MM.1S (cell line): Measurements from ENCODE around the gene TGFBR3.

ENCODE experiments used
- DNase-seq: peaks from one replicate; pipeline ENCODE4 v3.0.0-alpha.2; 2015
- H2AFZ ChIP-seq: fragments of 300-600 bp; sonication (generic); 2 replicates; pipeline ENCODE4 v1.6.0; 2016; ENCODE audit warnings: antibody characterized with exemption, low read length
- H3F3A ChIP-seq: fragments of 300-600 bp; sonication (generic); 2 replicates; pipeline ENCODE4 v1.6.1; 2016; ENCODE audit warnings: mild to moderate bottlenecking, antibody characterized with exemption, low read length, moderate library complexity, mixed read lengths; ENCODE audit not compliant: insufficient read depth
- H3K27ac ChIP-seq: fragments of 300-600 bp; sonication (generic); 2 replicates; pipeline ENCODE4 v1.5.1; 2016; ENCODE audit warnings: mild to moderate bottlenecking, low read length
- H3K27me3 ChIP-seq: fragments of 300-600 bp; sonication (generic); replicated peaks from 2 replicates; pipeline ENCODE4 v1.6.0; 2016; ENCODE audit warnings: low read length; ENCODE audit not compliant: insufficient read depth
- H3K36me3 ChIP-seq: fragments of 300-600 bp; sonication (generic); replicated peaks from 2 replicates; pipeline ENCODE4 v1.6.1; 2016; ENCODE audit warnings: mild to moderate bottlenecking, low read length, mixed read lengths; ENCODE audit not compliant: insufficient read depth
- H3K4me1 ChIP-seq: fragments of 300-600 bp; sonication (generic); 2 replicates; pipeline ENCODE4 v1.6.1; 2016; ENCODE audit warnings: low read length, mixed read lengths
- H3K4me2 ChIP-seq: fragments of 300-600 bp; sonication (generic); 2 replicates; pipeline ENCODE4 v1.6.0; 2016; ENCODE audit warnings: low read depth, low read length
- H3K4me3 ChIP-seq: fragments of 300-600 bp; sonication (generic); 2 replicates; pipeline ENCODE4 v1.5.1; 2016; ENCODE audit warnings: low read length, mixed read lengths
- H3K79me2 ChIP-seq: fragments of 300-600 bp; sonication (generic); 2 replicates; pipeline ENCODE4 v1.6.1; 2016; ENCODE audit warnings: mixed run types, low read length, mixed read lengths
- H3K9ac ChIP-seq: fragments of 300-600 bp; sonication (generic); 2 replicates; pipeline ENCODE4 v1.6.1; 2016; ENCODE audit warnings: low read length, mixed read lengths
- H3K9me2 ChIP-seq: fragments of 300-600 bp; sonication (generic); replicated peaks from 2 replicates; pipeline ENCODE4 v1.6.1; 2016; ENCODE audit warnings: mild to moderate bottlenecking, low read length, mixed read lengths; ENCODE audit not compliant: insufficient read depth
- H3K9me3 ChIP-seq: fragments of 300-600 bp; sonication (generic); replicated peaks from 2 replicates; pipeline ENCODE4 v1.6.1; 2016; ENCODE audit warnings: mild to moderate bottlenecking, low read length, mixed read lengths; ENCODE audit not compliant: insufficient read depth
- H4K20me1 ChIP-seq: fragments of 300-600 bp; sonication (generic); 2 replicates; pipeline ENCODE4 v1.6.1; 2016; ENCODE audit warnings: mild to moderate bottlenecking, low read length, moderate library complexity, mixed read lengths; ENCODE audit not compliant: insufficient read depth
- CTCF ChIP-seq: fragments of 300-600 bp; sonication (generic); IDR thresholded peaks from 2 replicates; pipeline ENCODE4 v1.5.1; 2016; ENCODE audit warnings: antibody characterized with exemption, low read length, mixed read lengths
- EZH2 ChIP-seq: fragments of 300-600 bp; sonication (generic); optimal IDR thresholded peaks from 2 replicates; pipeline ENCODE3; 2017; ENCODE audit warnings: low read depth, mild to moderate bottlenecking, antibody characterized with exemption, low read length, mixed read lengths
- EZH2phosphoT487 ChIP-seq: fragments of 300-600 bp; sonication (generic); IDR thresholded peaks from 2 replicates; pipeline ENCODE4 v1.6.1; 2018; ENCODE audit warnings: antibody characterized with exemption, low read length

TGFBR3 gene

GRCh38 chr1:91891454-91891853 is 5.5 kb upstream of the TGFBR3 start:
- H3K79me2 ChIP-seq = no peaks in the 10 kb centered on the region
- H3K27me3 ChIP-seq = no peaks in the 10 kb centered on the region
- no peaks in the 10 kb centered on the region for H3K9me3 ChIP-seq
- TF ChIP-seq CTCF = no peak
- no peak for TF ChIP-seq EZH2
- TF ChIP-seq EZH2phosphoT487 = no peak
- no peak overlapping the region for H2AFZ ChIP-seq
- no peaks in the 10 kb centered on the region for H3K36me3 ChIP-seq
- H3F3A ChIP-seq = 0 out of 2 replicates have a peak, but pooled peaks cover 3% of the 10 kb centered on the region
- no peaks in the 10 kb centered on the region for H4K20me1 ChIP-seq
- H3K4me1 ChIP-seq = no peaks in the 10 kb centered on the region
- no peak overlapping the region for H3K27ac ChIP-seq
- no peak for DNase-seq
- no peak overlapping the region for H3K9ac ChIP-seq
- H3K4me2 ChIP-seq = no peak overlapping the region
- H3K4me3 ChIP-seq = no peak overlapping the region
- H3K9me2 ChIP-seq = no peaks in the 10 kb centered on the region

DNA sequence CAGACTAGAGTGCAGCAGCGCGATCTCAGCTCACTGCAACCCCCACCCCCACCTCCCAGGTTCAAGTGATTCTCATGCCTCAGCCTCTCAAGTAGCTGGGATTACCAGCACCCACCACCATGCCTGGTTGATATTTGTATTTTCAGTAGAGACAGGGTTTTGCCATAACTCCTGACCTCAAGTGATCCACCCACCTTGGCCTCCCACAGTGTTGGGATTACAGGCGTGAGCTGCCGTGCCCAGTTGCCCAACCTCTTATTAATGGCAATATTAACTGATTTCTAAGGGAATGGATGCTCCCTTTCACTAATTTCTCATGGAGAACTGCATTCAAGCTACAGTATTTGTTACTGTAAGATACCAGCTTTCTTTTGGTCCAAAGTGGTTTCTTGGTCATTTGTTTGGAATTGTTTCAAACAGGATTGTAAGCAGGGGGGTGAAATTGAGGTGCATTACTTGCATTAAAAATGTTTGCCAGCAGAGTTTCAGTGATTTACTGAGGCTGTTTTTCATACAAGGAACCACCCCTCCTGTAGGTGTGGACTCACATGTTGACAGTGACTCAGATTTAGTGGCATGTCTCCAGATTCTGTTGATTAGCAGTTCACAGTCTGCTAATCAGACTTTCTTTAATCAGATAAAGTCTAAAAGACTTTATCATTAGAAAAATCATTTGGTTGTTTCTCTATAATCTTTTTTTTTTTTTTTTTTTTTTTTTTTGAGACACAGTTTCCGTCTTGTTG is 3.9 kb upstream of the TGFBR3 start:
- H4K20me1 ChIP-seq = no peaks in the 10 kb centered on the region
- H3K27me3 ChIP-seq = no peaks in the 10 kb centered on the region
- H3K4me2 ChIP-seq = no peak overlapping the region
- H3K9me2 ChIP-seq = no peaks in the 10 kb centered on the region
- no peak overlapping the region for H2AFZ ChIP-seq
- H3K27ac ChIP-seq = no peak overlapping the region
- DNase-seq = no peak
- no peak for TF ChIP-seq CTCF
- TF ChIP-seq EZH2 = no peak
- no peak for TF ChIP-seq EZH2phosphoT487
- no peaks in the 10 kb centered on the region for H3K36me3 ChIP-seq
- no peak overlapping the region for H3K4me3 ChIP-seq
- H3F3A ChIP-seq = 0 out of 2 replicates have a peak, but pooled peaks cover 3% of the 10 kb centered on the region
- no peaks in the 10 kb centered on the region for H3K4me1 ChIP-seq
- no peaks in the 10 kb centered on the region for H3K79me2 ChIP-seq
- H3K9me3 ChIP-seq = no peaks in the 10 kb centered on the region
- H3K9ac ChIP-seq = no peak overlapping the region

DNA sequence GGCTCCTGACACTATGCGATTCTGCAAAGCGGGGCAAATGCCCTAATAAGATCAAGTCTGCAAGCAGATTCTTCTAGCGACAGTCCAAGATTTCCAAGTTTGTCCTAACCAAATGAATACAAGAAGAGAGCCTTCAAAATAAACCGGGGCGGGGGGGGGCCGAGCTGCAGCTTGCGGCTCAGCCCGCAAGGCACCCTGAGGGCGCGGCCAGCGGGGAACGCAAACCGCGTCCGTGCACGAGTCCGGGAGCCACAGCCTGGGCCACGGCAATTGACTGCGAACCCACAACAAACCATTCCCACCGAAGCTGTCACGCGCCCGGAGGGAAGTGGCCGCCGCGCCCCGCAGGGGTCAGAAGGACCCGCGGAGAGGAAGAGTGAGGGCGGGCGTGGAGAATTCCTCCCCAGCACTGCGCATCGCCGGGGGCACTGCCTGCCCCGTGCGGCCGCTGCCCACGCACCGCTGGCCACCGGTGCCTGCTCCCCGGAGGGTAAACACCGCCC is 687 bp downstream of the TGFBR3 start:
- DNase-seq = peak; percentile 27
- Histone ChIP-seq H3F3A (0 out of 2 replicates have a peak, but pooled peaks cover 3% of the 10 kb centered on the region), H3K27ac (no peak overlapping the region), H2AFZ (peak overlapping the region; percentile 97), H3K79me2 (no peaks in the 10 kb centered on the region), H3K27me3 (0 out of 2 replicates have a peak, but pooled peaks cover 3% of the 10 kb centered on the region), H4K20me1 (no peaks in the 10 kb centered on the region), H3K9ac (peak overlapping the region; percentile 59; the same call in 1 of the 2 replicates), H3K4me2 (peak overlapping the region; percentile 95), H3K4me3 (peak overlapping the region; percentile 75), H3K9me2 (no peaks in the 10 kb centered on the region), H3K9me3 (no peaks in the 10 kb centered on the region), H3K36me3 (no peaks in the 10 kb centered on the region), H3K4me1 (no peaks in the 10 kb centered on the region)
- TF ChIP-seq EZH2phosphoT487 (no peak), CTCF (no peak), EZH2 (no peak)
